Activated CD4-positive, alpha-beta T cell treated with anti-CD3 and anti-CD28 coated beads, Interleukin-2, Interleukin-6, amounts not matched to agents 100 ng/mL and 50 ng/mL, durations not matched to agents 16 hours and 8 hours (primary cell): Measurements from ENCODE around the gene LHB.
"Not testable (repeated sequence)": the region's sequence is repeated elsewhere in the genome, so short reads cannot be mapped to it uniquely, and the experiment has no call there.

Experiments
- DNase-seq: peaks from one replicate; pipeline ENCODE4 v3.0.0-alpha.2; 2020

Gene LHB

DNA sequence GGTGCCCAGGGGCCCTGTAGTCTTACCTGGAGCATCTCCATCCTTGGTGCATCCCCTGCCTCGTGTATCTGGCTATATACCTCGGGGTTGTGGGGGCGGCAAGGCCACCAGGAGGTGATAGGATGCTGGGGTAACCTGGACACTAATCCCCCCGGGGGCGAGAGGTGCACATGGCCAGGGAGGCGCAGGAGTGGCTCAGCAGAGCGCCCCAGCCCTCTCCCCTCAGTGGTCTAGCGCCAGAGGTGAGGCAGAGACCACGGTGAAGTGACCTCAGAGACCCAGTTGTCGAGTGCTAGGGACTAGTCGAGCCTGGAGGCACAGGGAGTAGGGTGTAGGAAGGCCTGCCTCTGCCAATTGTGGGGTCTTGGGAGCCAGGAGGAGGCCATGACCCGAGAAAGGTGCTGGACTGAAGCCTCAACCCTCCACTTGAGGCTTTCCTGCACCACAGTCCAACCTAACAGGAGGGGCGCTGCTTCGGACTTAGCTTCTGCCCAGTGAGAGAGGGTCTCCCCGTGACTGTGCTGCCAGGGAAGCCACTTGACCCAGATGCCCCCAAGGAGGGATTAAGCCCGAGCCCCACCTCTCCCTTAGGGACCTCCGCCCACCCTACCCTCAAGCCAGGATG is at the start of gene LHB:
Gene LHB, minus strand, starts transcription at position 51 of the 625 bp plus-strand sequence. Its CDS starts 10 bp downstream, at position 41.
- no peak for DNase-seq

DNA sequence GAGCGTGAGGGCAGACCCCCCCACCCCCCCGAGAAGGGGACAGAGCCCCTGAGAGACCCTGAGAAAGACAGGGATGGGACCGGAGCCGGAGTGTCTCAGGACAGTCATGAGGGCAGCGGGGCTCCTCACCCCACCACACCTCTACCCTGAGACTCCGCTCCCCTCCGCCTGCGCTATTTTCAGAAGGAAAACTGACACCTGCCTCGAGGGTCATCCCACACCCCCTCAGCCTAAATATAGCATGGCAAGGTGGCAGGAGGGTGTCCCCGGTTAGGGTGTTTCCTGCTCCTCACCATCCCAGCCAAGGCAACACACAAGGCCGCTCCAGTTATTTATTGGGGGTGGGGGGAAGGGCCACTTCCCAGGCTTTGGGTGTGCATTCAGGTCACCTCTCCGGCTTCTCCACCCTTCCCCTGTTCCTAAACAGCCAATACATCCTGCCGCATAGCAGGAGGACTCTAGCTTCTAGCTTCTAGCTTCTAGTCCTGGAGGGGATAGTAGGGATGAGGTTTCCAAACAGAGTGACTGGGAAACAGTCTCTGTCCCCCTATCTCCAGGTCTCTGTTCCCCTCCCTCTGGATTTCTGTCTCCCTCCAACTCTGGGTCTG is 49.1 kb upstream of the LHB start:
- no peak for DNase-seq

GRCh38 chr19:49064768-49065611 is 48.1 kb upstream of the LHB start, which contains the start of gene NTF4:
NTF4 (minus strand) TSS chr19:49064818; CDS start chr19:49061997, 2,821 bp downstream.
- DNase-seq, result no peak

DNA sequence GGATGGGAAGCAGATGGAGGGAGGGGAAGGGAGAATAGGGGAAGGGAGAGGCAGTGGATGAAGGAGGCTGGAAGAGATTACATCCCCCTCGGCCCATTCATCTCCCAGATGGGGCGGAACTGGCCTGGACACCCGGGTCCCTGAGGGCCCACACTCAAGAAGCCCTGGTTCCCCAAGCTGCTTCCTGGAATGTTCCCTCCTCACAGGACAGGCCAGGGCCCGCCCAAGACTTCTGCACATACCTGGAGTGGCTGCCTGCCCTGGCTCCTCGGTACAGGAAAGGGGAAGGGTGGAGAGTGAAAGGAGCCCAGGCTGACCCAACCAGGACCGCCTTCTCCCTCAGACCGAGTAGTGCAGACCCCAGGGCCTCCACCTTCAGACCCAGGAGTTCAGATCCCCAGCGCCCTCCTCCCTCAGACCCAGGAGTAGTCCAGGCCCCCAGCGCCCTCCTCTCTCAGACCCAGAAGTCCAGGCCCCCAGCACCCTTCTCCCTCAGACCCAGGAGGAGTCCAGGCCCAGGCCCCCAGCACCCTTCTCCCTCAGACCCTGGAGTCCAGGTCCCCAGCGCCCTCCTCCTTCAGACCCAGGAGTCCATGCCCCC is 47.2 kb upstream of the LHB start:
- DNase-seq, result no peak

DNA sequence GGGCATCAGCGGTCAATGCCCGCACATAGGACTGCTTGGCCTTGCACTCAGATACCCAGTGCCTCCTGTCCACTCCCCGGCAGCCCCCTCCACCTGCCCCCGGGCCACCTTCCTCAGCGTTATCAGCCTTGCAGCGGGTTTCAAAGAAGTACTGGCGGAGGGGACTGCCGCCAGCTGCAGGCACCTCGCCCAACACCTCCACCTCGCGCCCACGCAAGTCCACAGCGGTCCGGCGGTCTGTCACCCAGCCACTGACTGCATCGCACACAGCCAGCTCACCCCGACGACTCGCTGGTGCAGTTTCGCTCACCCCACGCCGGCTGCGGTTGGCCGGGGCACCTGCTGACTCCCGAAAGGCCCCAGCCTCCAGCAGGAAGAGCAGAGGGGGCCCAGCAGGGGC is 44.6 kb upstream of the LHB start:
- DNase-seq, result no peak

DNA sequence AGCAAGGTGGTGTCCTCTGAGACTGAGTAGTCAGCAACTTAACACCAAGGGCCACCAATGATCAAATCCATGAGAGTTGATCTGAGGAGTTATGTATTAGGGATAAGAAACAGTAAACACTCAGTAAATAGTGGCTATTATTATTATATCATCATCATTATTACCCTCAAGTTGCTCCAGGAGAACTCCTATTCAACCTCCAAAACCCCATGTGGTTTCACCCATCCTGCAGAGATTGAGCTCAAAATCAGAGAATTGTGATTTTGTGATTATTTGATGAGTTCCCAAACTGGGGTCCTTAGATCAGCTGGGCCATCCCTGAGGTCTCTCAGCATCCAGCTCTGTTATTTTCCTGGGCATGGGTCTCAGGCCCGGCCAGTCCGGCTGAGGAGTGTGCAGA is 44.1 kb upstream of the LHB start:
- no peak for DNase-seq

DNA sequence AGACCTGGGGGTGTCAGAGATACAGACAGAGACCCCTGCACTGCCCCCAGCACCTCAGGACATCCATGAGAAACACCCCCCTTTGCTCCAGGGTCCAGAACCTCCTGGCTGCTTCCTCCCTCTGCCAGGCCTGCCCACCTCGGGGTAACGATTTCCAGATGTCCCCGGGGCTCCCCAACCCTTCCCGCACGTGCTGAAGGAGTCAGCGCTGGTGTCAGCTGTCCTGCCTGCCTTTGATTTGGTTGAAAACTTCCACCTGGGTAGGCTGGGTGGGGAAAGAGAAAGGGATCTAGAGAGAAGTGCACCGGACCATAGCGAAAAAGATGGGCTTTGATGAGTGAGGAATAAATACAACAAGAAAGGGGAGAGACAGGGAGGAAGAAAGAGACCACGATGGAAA is 42.2 kb upstream of the LHB start:
- no peak for DNase-seq

DNA sequence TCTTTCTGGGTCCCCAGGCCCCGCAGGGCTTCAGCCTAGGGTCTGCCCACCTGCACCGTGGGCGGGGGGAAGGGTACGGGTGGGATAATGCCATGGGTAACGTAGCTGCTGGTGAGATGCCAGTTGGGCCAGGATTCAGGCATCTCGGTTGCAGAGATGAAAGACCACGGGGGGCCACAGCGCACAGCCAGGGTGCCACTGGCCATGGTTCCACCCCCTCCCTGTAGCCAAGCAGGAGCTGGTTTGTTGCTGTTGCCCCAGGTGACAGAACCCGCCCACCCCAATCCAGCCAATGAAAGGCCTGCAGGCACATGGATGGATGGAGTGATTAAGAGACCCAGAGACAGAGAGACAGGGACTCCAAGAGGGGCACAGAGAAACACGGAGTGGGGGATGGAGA is 41.7 kb upstream of the LHB start:
- DNase-seq, result peak; percentile 38

DNA sequence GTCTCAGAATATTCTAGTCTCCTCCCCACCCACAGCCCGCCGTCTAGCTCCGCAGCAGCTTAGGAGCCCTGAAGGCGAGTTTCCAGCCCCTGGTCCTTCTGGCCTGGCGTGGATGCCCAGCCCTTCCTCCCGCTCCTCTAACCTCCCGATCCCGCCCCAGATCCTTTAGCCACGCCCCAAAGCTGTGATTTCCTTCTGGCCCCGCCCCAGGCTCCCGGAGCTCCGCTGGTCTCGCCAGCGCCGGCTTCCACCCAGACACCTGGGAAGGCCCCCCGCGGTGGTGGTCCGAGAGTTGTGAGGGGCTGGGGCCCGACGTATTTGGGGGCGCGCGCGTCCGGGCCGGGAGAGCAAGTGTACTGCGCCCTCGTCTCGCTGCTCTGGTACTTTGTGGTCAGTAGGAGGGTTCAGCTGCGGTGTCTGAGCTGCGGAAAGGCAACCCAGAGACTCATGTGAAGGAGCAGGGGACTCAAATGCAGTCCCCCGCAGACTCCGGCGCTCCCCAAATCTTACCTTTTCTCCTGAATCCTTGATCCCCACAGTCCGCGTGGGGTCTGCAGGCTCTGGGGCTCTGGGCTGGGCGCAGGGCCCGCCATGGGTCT is 40.8 kb upstream of the LHB start, which contains the start of gene CGB7:
Gene CGB7, minus strand, starts transcription at position 114 of the 599 bp plus-strand sequence. CDS start 2,374 bp downstream, outside the sequence.
- peak; percentile 32 for DNase-seq

DNA sequence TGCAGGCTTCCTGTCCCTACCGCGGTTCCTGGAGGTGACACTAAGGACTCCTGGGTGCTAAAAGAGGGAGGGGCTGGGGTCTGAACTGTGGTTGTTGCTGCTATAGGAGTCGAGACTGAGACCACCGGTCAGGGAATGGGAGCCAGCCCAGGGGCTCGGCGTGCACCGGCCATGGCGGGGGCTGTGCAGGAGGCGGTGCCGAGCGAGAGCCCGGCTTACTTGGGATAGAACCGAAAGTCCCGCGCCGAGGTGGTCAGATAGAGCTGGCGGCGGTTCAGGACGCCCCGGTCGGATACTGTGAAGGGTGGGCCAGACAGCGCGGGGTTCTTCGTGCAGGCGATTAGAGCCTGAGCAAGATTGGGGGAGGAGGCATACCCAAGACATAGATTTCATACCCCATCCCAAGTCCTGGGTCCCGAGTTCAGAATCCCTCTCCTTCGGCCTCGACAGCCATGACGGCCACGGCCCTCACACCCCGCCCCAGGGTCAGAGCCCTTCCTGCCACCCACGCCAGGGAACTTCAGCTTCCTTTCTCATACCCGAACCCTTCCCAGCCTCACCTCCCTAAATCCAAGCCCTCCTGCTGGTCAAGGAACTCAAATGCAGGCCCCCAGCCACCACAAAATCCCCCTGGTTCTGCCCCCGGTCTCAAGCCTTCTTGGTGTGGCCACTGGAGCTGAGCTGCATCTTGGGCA is 40.2 kb upstream of the LHB start:
- DNase-seq, result not testable (repeated sequence)

DNA sequence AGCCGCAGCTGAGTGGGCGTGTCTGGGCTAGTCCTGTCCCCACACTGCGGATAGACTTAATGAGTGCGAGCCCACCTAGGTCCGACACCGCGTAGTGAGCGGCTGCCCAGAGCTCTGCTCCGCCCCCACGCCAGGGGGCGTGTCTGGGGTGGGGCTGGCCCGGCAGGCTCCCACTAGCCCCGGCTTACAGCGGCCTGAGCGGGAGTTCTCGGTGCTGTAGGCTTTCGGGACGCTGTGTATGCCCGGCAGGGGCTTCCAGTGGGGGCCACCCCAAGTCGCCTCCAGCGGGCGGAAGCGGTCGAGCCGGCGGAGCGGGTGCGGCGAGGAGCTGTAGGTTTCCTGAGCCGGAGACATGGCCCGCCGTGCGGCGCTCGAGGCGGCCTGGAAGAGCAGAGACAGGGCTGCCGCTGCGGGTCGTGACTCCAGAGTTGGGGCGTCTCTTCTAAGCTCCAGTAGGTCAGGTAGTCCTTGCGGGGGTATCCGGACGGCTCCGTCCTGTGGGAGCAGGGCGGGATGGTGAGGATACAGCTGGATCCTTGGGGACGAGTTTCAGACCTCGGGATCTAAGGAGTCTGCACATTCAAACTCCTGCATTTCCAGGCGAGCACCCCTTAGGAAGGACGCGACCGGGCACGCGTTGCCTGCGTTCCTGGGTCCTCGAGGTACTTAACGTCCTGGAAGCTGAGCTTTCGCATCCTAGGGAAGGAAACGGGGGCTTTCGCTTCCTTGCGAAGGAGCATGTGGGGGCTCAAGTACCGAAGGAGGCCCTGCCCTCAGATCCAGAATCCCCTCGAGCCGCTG is 39.4 kb upstream of the LHB start:
- peak; percentile 53 for DNase-seq

DNA sequence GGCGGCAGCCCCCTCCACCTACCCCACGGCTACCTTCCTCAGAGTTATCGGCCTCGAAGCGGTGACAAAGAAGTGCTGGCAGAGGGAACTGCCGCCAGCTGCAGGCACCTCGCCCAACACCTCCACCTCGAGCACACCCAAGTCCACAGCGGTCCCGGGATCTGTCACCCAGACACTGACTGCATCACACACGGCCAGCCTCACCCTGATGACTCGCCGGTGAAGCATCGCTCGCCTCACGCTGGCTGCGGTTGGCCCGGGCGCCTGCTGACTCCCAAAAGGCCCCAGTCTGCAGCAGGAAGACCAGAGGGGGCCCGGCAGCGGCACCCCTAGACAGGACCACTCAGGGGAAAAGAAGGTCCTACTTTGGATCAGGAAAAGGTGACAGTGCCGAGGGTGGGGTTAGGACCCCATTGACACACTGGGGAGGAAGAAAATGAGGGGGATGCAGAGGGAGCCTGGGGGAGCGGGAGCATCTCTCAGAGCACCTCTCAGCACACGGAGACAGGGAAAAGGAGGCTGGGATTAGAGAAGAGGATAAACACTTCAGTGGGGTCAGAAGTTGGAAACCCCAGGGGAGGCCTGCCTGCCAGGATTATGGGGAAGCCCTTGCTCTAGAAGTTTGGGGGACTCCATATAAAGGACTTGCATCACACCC is 33.6 kb upstream of the LHB start:
- DNase-seq, result not testable (repeated sequence)

- DNase-seq, result not testable (repeated sequence)
Observed at GRCh38 chr19:49049834-49050233, 32.9 kb upstream of the LHB start.

GRCh38 chr19:49049011-49049410 is 32.1 kb upstream of the LHB start, which contains the start of gene CGB8:
CGB8 (minus strand) TSS chr19:49049111; CDS start chr19:49048739, 372 bp downstream.
- not testable (repeated sequence) for DNase-seq

DNA sequence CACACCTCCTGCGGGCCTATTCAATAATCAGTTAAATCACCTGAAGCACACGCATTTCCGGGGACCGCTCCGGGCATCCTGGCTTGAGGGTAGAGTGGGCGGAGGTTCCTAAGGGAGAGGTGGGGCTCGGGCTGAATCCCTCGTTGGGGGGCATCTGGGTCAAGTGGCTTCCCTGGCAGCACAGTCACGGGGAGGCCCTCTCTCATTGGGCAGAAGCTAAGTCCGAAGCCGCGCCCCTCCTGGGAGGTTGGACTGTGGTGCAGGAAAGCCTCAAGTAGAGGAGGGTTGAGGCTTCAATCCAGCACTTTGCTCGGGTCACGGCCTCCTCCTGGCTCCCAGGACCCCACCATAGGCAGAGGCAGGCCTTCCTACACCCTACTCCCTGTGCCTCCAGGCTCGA is 26.7 kb upstream of the LHB start, which contains the start of gene CGB5:
Gene CGB5, plus strand, starts transcription at position 301 of the 400 bp plus-strand sequence. CDS start 362 bp downstream, outside the sequence.
- not testable (repeated sequence) for DNase-seq

GRCh38 chr19:49042666-49043065 is 25.8 kb upstream of the LHB start:
- DNase-seq, result not testable (repeated sequence)

- DNase-seq, result no peak
Observed at GRCh38 chr19:49042177-49042576, 25.3 kb upstream of the LHB start.

DNA sequence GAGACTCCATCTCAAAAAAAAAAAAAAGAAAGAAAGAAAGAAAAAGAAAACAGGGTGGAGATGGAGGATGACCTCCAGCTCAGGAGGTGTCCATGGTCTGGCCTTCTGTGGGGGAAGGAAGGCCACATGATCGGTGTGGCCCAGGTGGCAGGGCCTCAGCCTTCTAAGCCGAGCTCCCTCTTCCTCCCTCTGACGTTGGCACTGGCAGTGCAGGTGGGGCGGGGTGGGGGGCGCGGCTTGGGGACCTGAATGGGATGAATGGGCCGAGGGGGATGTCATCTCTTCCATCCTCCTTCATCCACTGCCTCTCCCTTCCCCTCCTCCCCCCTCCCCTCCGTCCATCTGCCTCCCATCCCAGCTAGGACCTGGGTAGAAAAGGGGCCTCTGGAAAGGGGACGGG is 22.8 kb upstream of the LHB start:
- DNase-seq, result not testable (repeated sequence)

DNA sequence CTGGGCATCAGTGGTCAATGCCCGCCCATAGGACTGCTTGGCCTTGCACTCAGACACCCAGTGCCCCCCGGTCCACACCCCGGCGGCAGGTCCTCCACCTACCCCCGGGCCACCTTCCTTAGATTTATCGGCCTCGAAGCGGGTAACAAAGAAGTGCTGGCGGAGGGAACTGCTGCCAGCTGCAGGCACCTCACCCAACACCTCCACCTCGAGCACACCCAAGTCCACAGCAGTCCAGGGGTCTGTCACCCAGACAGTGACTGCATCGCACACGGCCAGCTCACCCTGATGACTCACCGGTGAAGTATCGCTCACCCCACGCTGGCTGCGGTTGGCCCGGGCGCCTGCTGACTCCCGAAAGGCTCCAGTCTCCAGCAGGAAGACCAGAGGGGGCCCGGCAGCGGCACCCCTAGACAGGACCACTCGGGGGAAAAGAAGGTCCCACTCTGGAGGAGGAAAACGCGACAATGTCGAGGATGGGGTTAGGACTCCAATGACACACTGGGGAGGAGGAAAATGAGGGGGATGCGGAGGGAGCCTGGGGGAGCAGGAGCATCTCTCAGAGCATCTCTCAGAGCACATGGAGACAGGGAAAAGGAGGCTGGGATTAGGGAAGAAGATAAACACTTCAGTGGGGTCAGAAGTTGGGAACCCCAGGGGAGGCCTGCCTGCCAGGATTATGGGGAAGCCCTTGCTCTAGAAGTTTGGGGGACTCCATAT is 21.8 kb upstream of the LHB start:
- not testable (repeated sequence) for DNase-seq

DNA sequence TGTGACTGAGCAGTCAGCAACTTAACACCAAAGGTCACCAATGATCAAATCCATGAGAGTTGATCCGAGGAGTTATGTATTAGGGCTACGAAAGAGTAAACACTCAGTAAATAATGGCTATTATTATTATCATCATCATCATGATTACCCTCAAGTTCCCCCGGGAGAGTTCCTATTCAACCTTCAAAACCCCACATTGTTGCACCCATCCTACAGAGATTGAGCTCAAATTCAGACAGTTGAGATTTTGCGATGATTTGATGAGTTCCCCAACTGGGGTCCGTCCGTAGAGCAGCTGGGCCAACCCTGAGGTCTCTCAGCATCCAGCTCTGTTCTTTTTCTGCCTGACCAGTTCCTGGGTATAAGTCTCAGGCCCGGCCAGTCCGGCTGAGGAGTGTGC is 21.2 kb upstream of the LHB start:
- DNase-seq, result not testable (repeated sequence)
